Measurements from ENCODE around the gene ADAM11. TPM values are rescaled to one million over a fixed set of nuclear protein-coding genes. Genes with fewer than 3 reads are reported as not detected.

ADAM11 gene
- total RNA-seq, 4 donors from 2014 or later = 0.10 to 4.2 (median 1.3) TPM

GRCh38 chr17:44766409-44767038 lies 7.7 kb downstream of the ADAM11 start:
- H3K36me3 ChIP-seq = no peaks in the 10 kb centered on the region
- WGBS, 2 donors (ENCODE audit: low coverage in 1 of 2) = 20% methylated on average over 2 of the region's 8 CpGs; no CpG with 5 or more reads in 1 of the 2 donors
- H3K27ac ChIP-seq = no peak overlapping the region
- peaks cover 39% of the 10 kb centered on the region for H3K27me3 ChIP-seq
- TF ChIP-seq POLR2A (IDR thresholded peaks at IDR 0.05) (no peak), EP300 (IDR thresholded peaks at IDR 0.05) (no peak), POLR2AphosphoS5 (IDR thresholded peaks at IDR 0.05) (no peak), CTCF (IDR thresholded peaks at IDR 0.05) (no peak)
- no peaks in the 10 kb centered on the region for H3K9me3 ChIP-seq
- H3K4me3 ChIP-seq = no peak overlapping the region
- no peaks in the 10 kb centered on the region for H3K4me1 ChIP-seq
- no peak for ATAC-seq

- H3K36me3 ChIP-seq = no peaks in the 10 kb centered on the region
- no peak for TF ChIP-seq POLR2A (IDR thresholded peaks at IDR 0.05)
- TF ChIP-seq POLR2AphosphoS5 (IDR thresholded peaks at IDR 0.05) = no peak
- no peak for TF ChIP-seq CTCF (IDR thresholded peaks at IDR 0.05)
- no peak for TF ChIP-seq EP300 (IDR thresholded peaks at IDR 0.05)
- H3K4me1 ChIP-seq = no peaks in the 10 kb centered on the region
- no peak overlapping the region for H3K4me3 ChIP-seq
- H3K9me3 ChIP-seq = no peaks in the 10 kb centered on the region
- no peak overlapping the region for H3K27ac ChIP-seq
- no peak for ATAC-seq
- WGBS, 2 donors (ENCODE audit: low coverage in 1 of 2) = 43% methylated on average over 1 of the region's 4 CpGs; no CpG with 5 or more reads in 1 of the 2 donors
- peaks cover 39% of the 10 kb centered on the region for H3K27me3 ChIP-seq
Observed at GRCh38 chr17:44767493-44767892, 8.7 kb downstream of the ADAM11 start.

GRCh38 chr17:44768505-44769142 lies 9.8 kb downstream of the ADAM11 start:
- Histone ChIP-seq H3K36me3 (no peaks in the 10 kb centered on the region), H3K4me1 (no peaks in the 10 kb centered on the region), H3K27ac (no peak overlapping the region), H3K9me3 (no peaks in the 10 kb centered on the region), H3K27me3 (peaks cover 47% of the 10 kb centered on the region), H3K4me3 (no peak overlapping the region)
- WGBS, 2 donors (ENCODE audit: low coverage in 1 of 2) = 89 to 92% methylated on average over 3 to 5 of the region's 11 CpGs
- no peak for TF ChIP-seq EP300 (IDR thresholded peaks at IDR 0.05)
- TF ChIP-seq POLR2AphosphoS5 (IDR thresholded peaks at IDR 0.05) = no peak
- no peak for TF ChIP-seq CTCF (IDR thresholded peaks at IDR 0.05)
- TF ChIP-seq POLR2A (IDR thresholded peaks at IDR 0.05) = no peak
- ATAC-seq = no peak

GRCh38 chr17:44769230-44769629 lies 10.4 kb downstream of the ADAM11 start:
- no peaks in the 10 kb centered on the region for H3K9me3 ChIP-seq
- H3K36me3 ChIP-seq = no peaks in the 10 kb centered on the region
- H3K27ac ChIP-seq = no peak overlapping the region
- ATAC-seq = no peak
- no peaks in the 10 kb centered on the region for H3K4me1 ChIP-seq
- no peak overlapping the region for H3K4me3 ChIP-seq
- 50% methylated on average over 2 of the region's 6 CpGs; no CpG with 5 or more reads in 1 of the 2 donors for WGBS, 2 donors (ENCODE audit: low coverage in 1 of 2)
- peaks cover 52% of the 10 kb centered on the region for H3K27me3 ChIP-seq
- TF ChIP-seq POLR2A (IDR thresholded peaks at IDR 0.05) = no peak
- TF ChIP-seq CTCF (IDR thresholded peaks at IDR 0.05) = no peak
- TF ChIP-seq POLR2AphosphoS5 (IDR thresholded peaks at IDR 0.05) = no peak
- no peak for TF ChIP-seq EP300 (IDR thresholded peaks at IDR 0.05)

GRCh38 chr17:44769647-44770084 lies 10.9 kb downstream of the ADAM11 start:
- H3K27ac ChIP-seq = no peak overlapping the region
- H3K9me3 ChIP-seq = no peaks in the 10 kb centered on the region
- WGBS, 2 donors (ENCODE audit: low coverage in 1 of 2) = no CpG with 5 or more reads among the region's 15 CpGs
- peaks cover 51% of the 10 kb centered on the region for H3K27me3 ChIP-seq
- TF ChIP-seq CTCF (IDR thresholded peaks at IDR 0.05) = no peak
- TF ChIP-seq POLR2A (IDR thresholded peaks at IDR 0.05) = no peak
- TF ChIP-seq POLR2AphosphoS5 (IDR thresholded peaks at IDR 0.05) = no peak
- TF ChIP-seq EP300 (IDR thresholded peaks at IDR 0.05) = no peak
- no peaks in the 10 kb centered on the region for H3K36me3 ChIP-seq
- H3K4me3 ChIP-seq = no peak overlapping the region
- ATAC-seq = no peak
- H3K4me1 ChIP-seq = peaks cover 0 to 3% (median 0%) of the 10 kb centered on the region in 3 donors

Data from gastroesophageal sphincter (tissue), 4 donors.